Ovary (tissue), 9 donors: ENCODE measurements around the gene ADAM12. TPM values are rescaled to one million over a fixed set of nuclear protein-coding genes. Genes with fewer than 3 reads are reported as not detected.

Experiments used
- DNase-seq, 5 donors: peaks; one replicate each; pipeline ENCODE4 v3.0.0-alpha.2; 2019 to 2020
- H3K27ac ChIP-seq, 2 donors: fragments of 200-600 bp; one replicate each; pipeline versions ENCODE4 v1.5.1 to v1.8.0; 2019 to 2022
- H3K27me3 ChIP-seq: fragments of 200-600 bp; one replicate; pipeline ENCODE4 v1.8.0; 2022
- H3K36me3 ChIP-seq: fragments of 200-600 bp; sonication (generic); one replicate; pipeline ENCODE4 v1.5.1; 2019
- H3K4me1 ChIP-seq: one replicate; pipeline ENCODE4 v1.8.1; 2013; ENCODE audit warnings: mild to moderate bottlenecking, moderate library complexity; ENCODE audit not compliant: insufficient read depth
- H3K4me3 ChIP-seq: fragments of 200-600 bp; sonication (generic); one replicate; pipeline ENCODE4 v1.5.1; 2017
- H3K9me3 ChIP-seq, 2 donors: fragments of 200-600 bp in 1 of 2; sonication (generic) in 1 of 2; one replicate each; pipeline versions ENCODE4 v1.5.1 to v1.8.1; 2013 to 2019; ENCODE audit warnings: mild to moderate bottlenecking in 1 of 2, moderate library complexity in 1 of 2
- EP300 ChIP-seq: sonication (generic); formaldehyde crosslinking; IDR thresholded peaks from one replicate; pipeline ENCODE4 v1.6.1; 2017; ENCODE audit warnings: antibody characterized with exemption
- POLR2A ChIP-seq: fragments of 450-650 bp; IDR thresholded peaks from one replicate; pipeline ENCODE4 v1.6.1; 2017; ENCODE audit warnings: antibody characterized with exemption, mild to moderate bottlenecking, moderate library complexity
- WGBS, 3 donors: extraction: QIAGEN DNeasy Blood & Tissue Kit in 1 of 3; methylation state at CpG; one replicate each; pipeline versions ENCODE4 v1.1.5 to v1.1.7; 2013 to 2017; 5-methylcytosine and 5-hydroxymethylcytosine counted together
- intact Hi-C, 4 donors: fragments of 100-400 bp; cut with DNase I; formaldehyde crosslinking; loops; one replicate each; pipeline versions ENCODE4 v1.11.0 to v1.15.1; 2022 to 2023
- polyA plus RNA-seq, 2 donors: library from polyadenylated mRNA; stranded (reverse); fragments of 200-250 nt in 1 of 2; fragments of 350-450 nt in 1 of 2; fragmentation: Illumina TruSeq in 1 of 2; extraction: RNeasy Lipid Tissue Mini Kit (QIAGEN cat#74804) in 1 of 2; gene quantifications; one replicate each; pipeline ENCODE4 v1.2.3, GENCODE V29; 2013 to 2014
- total RNA-seq, 7 donors: library from RNA; depleted of rRNA in 2 of 7; stranded (reverse); fragments of >200 nt in 2 of 7; fragmentation: NEBNext Ultra II Directional in 3 of 7; extraction: Animal tissue kit (Norgen Biotek cat#: 25700) in 3 of 7; gene quantifications; one replicate each; pipeline versions ENCODE4 v1.1.0 to v1.2.4, GENCODE V29; 2016 to 2023
- TF ChIP-seq, protein P1 (sequence below), 3 donors: fragments of 450-650 bp in 2 of 3; fragments of 200-600 bp in 1 of 3; IDR thresholded peaks; one replicate each; pipeline versions ENCODE4 v1.5.1 to v1.8.0; 2016 to 2022; ENCODE audit warnings: antibody characterized with exemption in 3 of 3, mild to moderate bottlenecking in 1 of 3
- donor health status: DM: no; HTN: no; CAD: no; lungs with moderate emphysema.
- donor health status: DM: no; HTN: no; CAD: no.
- donor health status: Bipolar disorder and iron deficiency.
- donor health status: DM: yes; HTN: yes; CAD: no.
- donor health status: DM: no; HTN: no; CAD: no.
- donor health status: DM: yes; HTN: yes; CAD: no.

ADAM12 gene
- total and polyA plus RNA-seq, 9 donors = 1.8 to 27.2 (median 10.3) TPM

- Histone ChIP-seq H3K4me1 (peaks cover 6% of the 10 kb centered on the region), H3K27ac (no peak overlapping the region), H3K9me3 (no peaks in the 10 kb centered on the region), H3K27me3 (no peaks in the 10 kb centered on the region), H3K4me3 (no peak overlapping the region), H3K36me3 (no peaks in the 10 kb centered on the region)
- WGBS, 3 donors = 91 to 97% (median 94%) methylated on average over 7 of the region's 7 CpGs
- TF ChIP-seq, protein P1, sequence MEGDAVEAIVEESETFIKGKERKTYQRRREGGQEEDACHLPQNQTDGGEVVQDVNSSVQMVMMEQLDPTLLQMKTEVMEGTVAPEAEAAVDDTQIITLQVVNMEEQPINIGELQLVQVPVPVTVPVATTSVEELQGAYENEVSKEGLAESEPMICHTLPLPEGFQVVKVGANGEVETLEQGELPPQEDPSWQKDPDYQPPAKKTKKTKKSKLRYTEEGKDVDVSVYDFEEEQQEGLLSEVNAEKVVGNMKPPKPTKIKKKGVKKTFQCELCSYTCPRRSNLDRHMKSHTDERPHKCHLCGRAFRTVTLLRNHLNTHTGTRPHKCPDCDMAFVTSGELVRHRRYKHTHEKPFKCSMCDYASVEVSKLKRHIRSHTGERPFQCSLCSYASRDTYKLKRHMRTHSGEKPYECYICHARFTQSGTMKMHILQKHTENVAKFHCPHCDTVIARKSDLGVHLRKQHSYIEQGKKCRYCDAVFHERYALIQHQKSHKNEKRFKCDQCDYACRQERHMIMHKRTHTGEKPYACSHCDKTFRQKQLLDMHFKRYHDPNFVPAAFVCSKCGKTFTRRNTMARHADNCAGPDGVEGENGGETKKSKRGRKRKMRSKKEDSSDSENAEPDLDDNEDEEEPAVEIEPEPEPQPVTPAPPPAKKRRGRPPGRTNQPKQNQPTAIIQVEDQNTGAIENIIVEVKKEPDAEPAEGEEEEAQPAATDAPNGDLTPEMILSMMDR (IDR thresholded peaks at IDR 0.05) = no peak
- TF ChIP-seq POLR2A (no peak), EP300 (no peak)
- intact Hi-C loops = no loop called here
- DNase-seq = no peak
Observed at GRCh38 chr10:126092366-126093215, 295.7 kb downstream of the ADAM12 start.

DNA sequence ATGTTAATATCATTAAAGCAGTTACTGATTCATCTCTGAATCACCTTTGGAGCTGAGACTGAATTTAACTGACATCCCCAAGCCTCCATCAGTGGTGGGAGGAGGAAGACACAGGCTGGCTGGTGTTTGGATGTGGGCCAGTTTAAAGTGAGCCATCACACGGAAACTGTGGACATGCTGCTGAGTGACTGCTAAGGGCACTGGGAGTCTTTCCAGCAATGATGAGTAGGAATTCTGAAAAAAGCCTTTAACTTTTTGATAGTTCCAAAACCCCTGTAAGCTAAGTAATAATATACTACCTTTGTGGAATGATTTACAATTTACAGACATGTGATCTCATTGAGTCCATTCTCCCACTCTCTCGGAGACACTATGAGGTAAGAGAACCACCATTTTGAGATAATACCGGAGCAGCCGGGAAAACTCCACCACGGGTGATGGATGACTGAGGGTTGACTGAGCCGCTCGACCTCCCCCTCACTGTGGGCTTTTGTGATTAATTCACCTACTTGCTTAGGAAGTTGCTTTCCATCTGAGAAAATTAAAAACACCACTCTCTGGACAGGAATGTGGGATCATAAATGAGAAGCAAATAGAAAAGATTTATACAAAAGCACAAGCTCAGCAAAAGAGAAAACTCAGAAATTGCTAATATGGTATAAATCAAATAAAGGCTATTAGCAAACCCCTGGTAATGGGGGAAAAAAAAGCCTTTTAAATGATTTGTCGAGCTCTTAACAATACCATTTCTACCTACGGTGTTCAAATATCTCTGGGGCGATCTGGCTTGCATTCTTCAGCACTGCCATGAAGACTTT, 297.2 kb downstream of the ADAM12 start:
- intact Hi-C loops = no loop called here
- no peaks in the 10 kb centered on the region for H3K36me3 ChIP-seq
- peaks cover 6% of the 10 kb centered on the region for H3K4me1 ChIP-seq
- no peak for DNase-seq
- TF ChIP-seq EP300 (no peak), POLR2A (no peak)
- TF ChIP-seq, protein P1 (IDR thresholded peaks at IDR 0.05) = no peak
- no peaks in the 10 kb centered on the region for H3K9me3 ChIP-seq
- no peaks in the 10 kb centered on the region for H3K27me3 ChIP-seq
- H3K4me3 ChIP-seq = no peak overlapping the region
- WGBS, 3 donors = 53 to 76% (median 66%) methylated on average over 10 of the region's 10 CpGs
- H3K27ac ChIP-seq = no peak overlapping the region

GRCh38 chr10:126090443-126090842, 297.8 kb downstream of the ADAM12 start:
- Histone ChIP-seq H3K9me3 (no peaks in the 10 kb centered on the region), H3K27ac (no peak overlapping the region), H3K36me3 (no peaks in the 10 kb centered on the region), H3K4me3 (no peak overlapping the region), H3K4me1 (peaks cover 6% of the 10 kb centered on the region), H3K27me3 (no peaks in the 10 kb centered on the region)
- intact Hi-C loops = no loop called here
- TF ChIP-seq EP300 (no peak), POLR2A (no peak)
- TF ChIP-seq, protein P1 (IDR thresholded peaks at IDR 0.05) = no peak
- no peak for DNase-seq
- 88 to 94% (median 92%) methylated on average over 1 of the region's 1 CpG for WGBS, 3 donors

DNA sequence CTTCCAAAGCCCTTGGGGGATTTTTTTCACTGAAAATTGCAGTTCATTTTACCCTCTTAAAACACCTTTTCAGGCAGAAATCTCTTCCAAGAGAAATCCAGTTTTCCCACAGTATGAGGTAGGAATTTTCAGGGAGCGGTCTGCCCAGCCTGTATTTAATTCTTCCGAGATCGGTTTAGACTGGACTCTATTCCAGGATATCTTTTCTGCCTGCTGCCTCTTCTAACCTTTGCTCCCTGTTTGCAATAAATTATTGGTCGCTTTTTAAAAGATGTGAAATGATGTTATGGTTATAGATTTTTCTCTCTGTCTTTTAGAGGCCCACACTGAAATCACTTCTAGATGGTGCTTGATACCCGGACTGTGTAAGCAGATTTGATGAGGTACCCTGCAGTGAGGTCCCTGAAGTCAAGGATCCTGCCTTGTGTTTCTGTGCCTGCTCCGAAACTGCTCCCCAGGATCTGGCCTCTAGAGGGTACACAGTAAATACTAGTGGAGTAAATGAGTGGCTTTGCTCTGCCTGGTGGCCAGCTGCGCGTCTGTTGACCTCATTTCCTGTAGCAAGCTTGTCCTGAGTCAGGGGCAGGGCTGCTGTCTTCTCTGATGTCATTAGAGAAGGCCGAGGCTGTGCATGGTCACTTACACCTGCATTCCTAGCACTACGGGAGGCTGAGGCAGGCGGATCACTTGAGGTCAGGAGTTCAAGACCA, 300.3 kb downstream of the ADAM12 start:
- DNase-seq = peak in 3 of 5 donors; percentile 29 to 46 (median 33)
- Histone ChIP-seq H3K9me3 (no peaks in the 10 kb centered on the region), H3K36me3 (no peaks in the 10 kb centered on the region), H3K27me3 (no peaks in the 10 kb centered on the region), H3K27ac (peak overlapping the region in 1 of 2 donors; percentile 26), H3K4me3 (no peak overlapping the region), H3K4me1 (peaks cover 5% of the 10 kb centered on the region)
- WGBS, 3 donors = 46 to 67% (median 47%) methylated on average over 11 of the region's 11 CpGs
- intact Hi-C loops = no loop called here
- TF ChIP-seq, protein P1 (IDR thresholded peaks at IDR 0.05) = no peak
- TF ChIP-seq EP300 (no peak), POLR2A (no peak)
